Measurements from ENCODE around the gene ASCL5.
A peak's percentile ranks its signal among the peaks of the same experiment; 100 is the strongest.

Gene ASCL5

GRCh38 chr1:201136355-201137023 lies 9.5 kb upstream of the ASCL5 start:
- DNase-seq (ENCODE audit: low spot score), result no peak

- DNase-seq (ENCODE audit: low spot score), result no peak
Measured at GRCh38 chr1:201134405-201134804, 7.4 kb upstream of the ASCL5 start.

GRCh38 chr1:201131398-201131797 lies 4.4 kb upstream of the ASCL5 start:
- DNase-seq (ENCODE audit: low spot score), result no peak

GRCh38 chr1:201128962-201129361 lies 2.0 kb upstream of the ASCL5 start:
- DNase-seq (ENCODE audit: low spot score), result no peak

- DNase-seq (ENCODE audit: low spot score), result no peak
Measured at GRCh38 chr1:201128476-201128875, 1.5 kb upstream of the ASCL5 start.

- no peak for DNase-seq (ENCODE audit: low spot score)
Measured at GRCh38 chr1:201127755-201128455, 921 bp upstream of the ASCL5 start.

- DNase-seq (ENCODE audit: low spot score), result no peak
Measured at GRCh38 chr1:201126463-201126831, 537 bp downstream of the ASCL5 start.

- no peak for DNase-seq (ENCODE audit: low spot score)
Measured at GRCh38 chr1:201125800-201126199, 1.2 kb downstream of the ASCL5 start.

GRCh38 chr1:201125019-201125418 lies 2.0 kb downstream of the ASCL5 start:
- DNase-seq (ENCODE audit: low spot score), result no peak

- DNase-seq (ENCODE audit: low spot score), result peak; percentile 11
Measured at GRCh38 chr1:201123866-201124265, 3.1 kb downstream of the ASCL5 start.

- no peak for DNase-seq (ENCODE audit: low spot score)
Measured at GRCh38 chr1:201122321-201122957, 4.5 kb downstream of the ASCL5 start.

GRCh38 chr1:201119206-201120197 lies 7.5 kb downstream of the ASCL5 start:
- peak; percentile 54 for DNase-seq (ENCODE audit: low spot score)

- no peak for DNase-seq (ENCODE audit: low spot score)
Measured at GRCh38 chr1:201116091-201116490, 10.9 kb downstream of the ASCL5 start.

- no peak for DNase-seq (ENCODE audit: low spot score)
Measured at GRCh38 chr1:201115390-201115937, 11.5 kb downstream of the ASCL5 start.

GRCh38 chr1:201114245-201115131 lies 12.5 kb downstream of the ASCL5 start:
- DNase-seq (ENCODE audit: low spot score), result peak; percentile 94

- peak; percentile 2 for DNase-seq (ENCODE audit: low spot score)
Measured at GRCh38 chr1:201113451-201114244, 13.3 kb downstream of the ASCL5 start.

GRCh38 chr1:201112926-201113325 lies 14.1 kb downstream of the ASCL5 start:
- DNase-seq (ENCODE audit: low spot score), result no peak

GRCh38 chr1:201112173-201112731 lies 14.7 kb downstream of the ASCL5 start, which contains the start of gene CACNA1S:
CACNA1S (minus strand) TSS chr1:201112426; CDS start chr1:201112339, 87 bp downstream.
- DNase-seq (ENCODE audit: low spot score), result no peak

- DNase-seq (ENCODE audit: low spot score), result no peak
Measured at GRCh38 chr1:201111672-201112071, 15.3 kb downstream of the ASCL5 start.

Data from kidney tubule cell (primary cell).